Heart left ventricle (tissue), 13 donors: ENCODE results near the gene SLC6A18.

ENCODE experiments used
- CTCF ChIP-seq, 12 donors: fragments of 200-600 bp; sonication (generic) in 4 of 12; IDR thresholded peaks; one replicate each; pipeline versions ENCODE4 v1.5.0 to v1.8.0; 2018 to 2022; ENCODE audit warnings: antibody characterized with exemption in 12 of 12, mild to moderate bottlenecking in 5 of 12
- POLR2A ChIP-seq, 2 donors: fragments of 450-650 bp; IDR thresholded peaks; one replicate each; pipeline ENCODE4 v1.6.1; 2017; ENCODE audit warnings: antibody characterized with exemption in 2 of 2, mild to moderate bottlenecking in 2 of 2, moderate library complexity in 2 of 2
- donor health status: ischemic (EF 13 %, LVEDD 7.1; RV severe dilation, severe dysfunction).
- donor health status: DM: no; HTN: yes; CAD: no.
- donor health status: DM: no; HTN: no; CAD: no.
- donor health status: ischemic (EF 25% LVEDD 6.9; RV normal size, moderate dysfunction).
- donor health status: ischemic (EF 25% LVEDD 5.7; RV mildly dilated, moderate dysfunction).
- donor health status: ischemic (EF 35%, LVEDD 5.7; RV mildly dilated, moderate dysfunction).
- donor health status: nonischemic (EF 11% LVEDD 7.7; RV severe dilation, severe dysfunction).
- donor health status: DM: yes; HTN: yes; CAD: no.
- donor health status: PGD.
- donor health status: ischemic (EF 29% LVEDD 5.4; RV normal size, mild dysfunction).
- donor health status: nonischemic (EF 23%, LVEDD 6.1; RV moderate dilation, normal function).

GRCh38 chr5:1202798-1203185, 22.4 kb upstream of the SLC6A18 start:
- TF ChIP-seq CTCF (IDR thresholded peaks at IDR 0.05) (no peak), POLR2A (IDR thresholded peaks at IDR 0.05) (no peak)
